RWPE1 (cell line): ENCODE data around the gene PPP2R2B.

Experiments
- CTCF ChIA-PET: fragments of 350-600 bp; sonication (Branson Sonifier 250); formaldehyde crosslinking; extraction: SDS; loops from one replicate; lab custom pipeline; 2021; lab: Yijun Ruan, JAX
- POLR2A ChIA-PET: fragments of 400-600 bp; formaldehyde crosslinking; extraction: SDS; loops from one replicate; lab custom pipeline; 2020; ENCODE audit warnings: antibody characterized with exemption; ENCODE audit not compliant: low non-redundant PET; lab: Yijun Ruan, JAX
- DNase-seq: peaks from one replicate; pipeline ENCODE4 v3.0.0; 2012; ENCODE audit warnings: low spot score
- H3K27ac ChIP-seq: fragments of 450-650 bp; 2 replicates; pipeline ENCODE4 v1.5.1; 2017
- CTCF ChIP-seq: fragments of 450-650 bp; conservative IDR thresholded peaks from 2 replicates; pipeline ENCODE4 v1.5.1; 2017; ENCODE audit warnings: low read depth, mild to moderate bottlenecking

Gene PPP2R2B

GRCh38 chr5:146825033-146825432, 53.5 kb downstream of the PPP2R2B start:
- DNase-seq = peak; percentile 16
- CTCF ChIA-PET = interaction anchor here (0.6 kb wide), 1 partner anchor 538 kb away, joined by 3 read pairs; no protein-coding TSS in a partner anchor
- TF ChIP-seq CTCF = no peak
- no peak overlapping the region for H3K27ac ChIP-seq
- POLR2A ChIA-PET = no interaction called here

- CTCF ChIA-PET = interaction anchor here (0.6 kb wide), 1 partner anchor 277 kb away, joined by 4 read pairs; no protein-coding TSS in a partner anchor
- no peak overlapping the region for H3K27ac ChIP-seq
- TF ChIP-seq CTCF = no peak
- no peak for DNase-seq
- POLR2A ChIA-PET = no interaction called here
Measured at GRCh38 chr5:146821732-146822131, 56.8 kb downstream of the PPP2R2B start.

- no peak overlapping the region for H3K27ac ChIP-seq
- CTCF ChIA-PET = interaction anchor here (0.6 kb wide), 1 partner anchor 74 kb away, joined by 3 read pairs; no protein-coding TSS in a partner anchor
- no peak for DNase-seq
- POLR2A ChIA-PET = no interaction called here
- TF ChIP-seq CTCF = no peak
Measured at GRCh38 chr5:146820987-146821386, 57.6 kb downstream of the PPP2R2B start.

GRCh38 chr5:146818822-146819221, 59.7 kb downstream of the PPP2R2B start:
- POLR2A ChIA-PET = no interaction called here
- DNase-seq = no peak
- no peak overlapping the region for H3K27ac ChIP-seq
- CTCF ChIA-PET = interaction anchor here (0.7 to 1.1 kb wide), 2 partner anchors 133 to 1062 kb away, joined by 3 read pairs; no protein-coding TSS in a partner anchor
- no peak for TF ChIP-seq CTCF

- no peak for TF ChIP-seq CTCF
- no peak overlapping the region for H3K27ac ChIP-seq
- no peak for DNase-seq
- ChIA-PET POLR2A (no interaction called here), CTCF (no interaction called here)
Measured at GRCh38 chr5:146817973-146818372, 60.6 kb downstream of the PPP2R2B start.

- no peak for DNase-seq
- no peak overlapping the region for H3K27ac ChIP-seq
- TF ChIP-seq CTCF = no peak
- ChIA-PET POLR2A (no interaction called here), CTCF (interaction anchor here (0.6 kb wide), 2 partner anchors 219 to 1667 kb away, joined by 3 to 4 read pairs; no protein-coding TSS in a partner anchor)
Measured at GRCh38 chr5:146816775-146817387, 61.7 kb downstream of the PPP2R2B start.
